AG04450 (cell line): ENCODE results near the gene NTF4. TPM values are rescaled to one million over a fixed set of nuclear protein-coding genes. Genes with fewer than 3 reads are reported as not detected.

ENCODE experiments used
- CTCF ChIA-PET: fragments of 300-600, 350-600 bp; formaldehyde crosslinking; extraction: SDS; loops from one replicate; lab custom pipeline; 2022; ENCODE audit warnings: antibody characterized with exemption, inconsistent platforms; lab: Charles Lee
- POLR2A ChIA-PET: fragments of 350-600 bp; formaldehyde crosslinking; extraction: SDS; loops from one replicate; lab custom pipeline; 2021; ENCODE audit warnings: antibody characterized with exemption, inconsistent platforms; lab: Yijun Ruan, JAX
- DNase-seq: peaks from one replicate; pipeline ENCODE4 v3.0.0-alpha.2; 2011; ENCODE audit warnings: low read depth, low spot score
- H3K27ac ChIP-seq: one replicate; pipeline ENCODE4 v1.5.1; 2012; ENCODE audit warnings: low read depth, low read length, control low read depth
- H3K27me3 ChIP-seq: one replicate; pipeline ENCODE4 v1.6.0; 2012; ENCODE audit warnings: low read length; ENCODE audit not compliant: control insufficient read depth, insufficient read depth
- H3K4me3 ChIP-seq: 2 replicates; pipeline ENCODE4 v1.5.1; 2011; ENCODE audit warnings: mild to moderate bottlenecking, low read depth, low read length, control low read depth
- H3K9me3 ChIP-seq: 2 replicates; pipeline ENCODE4 v1.5.1; 2012; ENCODE audit warnings: low read length; ENCODE audit not compliant: control insufficient read depth, insufficient read depth
- polyA plus RNA-seq: library from polyadenylated mRNA; depleted of rRNA; stranded (reverse); fragments of >200 nt; gene quantifications from 2 replicates; pipeline ENCODE4 v1.2.3, GENCODE V29; 2011
- TF ChIP-seq, protein P1 (sequence below): IDR thresholded peaks from 2 replicates; pipeline ENCODE4 v1.5.1; 2011; ENCODE audit warnings: low read depth, low read length, control low read depth, inconsistent platforms

NTF4 gene
- polyA plus RNA-seq, 1 experiment: 0.09 TPM

DNA sequence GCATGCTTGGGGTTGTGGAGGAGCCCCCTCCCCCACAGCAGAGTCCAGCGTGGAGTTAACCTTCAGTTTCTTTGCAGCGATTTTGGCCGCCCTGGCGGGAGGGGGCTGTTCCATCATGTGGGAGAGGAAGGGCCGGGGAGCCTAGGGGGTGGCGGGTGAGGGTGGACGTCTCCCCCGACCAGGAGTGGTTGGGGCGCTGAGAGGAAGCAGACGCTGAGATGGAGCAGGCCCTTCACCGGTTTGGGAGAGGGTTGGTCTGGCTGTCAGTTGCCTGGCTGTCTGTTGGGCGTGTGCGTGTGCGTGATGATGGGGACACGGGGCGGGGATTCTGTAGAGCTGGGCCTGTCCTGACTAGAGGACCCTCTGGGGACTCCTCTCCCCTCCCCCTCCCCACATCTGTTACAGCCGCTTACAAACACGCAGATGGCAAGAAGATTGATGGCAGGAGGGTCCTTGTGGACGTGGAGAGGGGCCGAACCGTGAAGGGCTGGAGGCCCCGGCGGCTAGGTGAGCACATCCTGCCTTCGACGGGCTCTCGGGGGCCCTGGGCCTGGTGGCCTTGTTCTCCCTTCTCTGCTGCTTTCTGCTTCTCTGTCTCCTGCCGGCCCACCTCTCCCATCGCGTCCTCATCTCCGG lies 39.7 kb upstream of the NTF4 start:
- no peaks in the 10 kb centered on the region for H3K9me3 ChIP-seq
- H3K27ac ChIP-seq: no peak overlapping the region
- POLR2A ChIA-PET: no interaction called here
- no peaks in the 10 kb centered on the region for H3K27me3 ChIP-seq
- no peak for DNase-seq
- CTCF ChIA-PET: interaction anchor here (0.5 to 1.8 kb wide), 2 partner anchors 10 to 89 kb away, joined by 3 to 8 read pairs; partner anchors contain the start of gene LIN7B
- TF ChIP-seq, protein P1, sequence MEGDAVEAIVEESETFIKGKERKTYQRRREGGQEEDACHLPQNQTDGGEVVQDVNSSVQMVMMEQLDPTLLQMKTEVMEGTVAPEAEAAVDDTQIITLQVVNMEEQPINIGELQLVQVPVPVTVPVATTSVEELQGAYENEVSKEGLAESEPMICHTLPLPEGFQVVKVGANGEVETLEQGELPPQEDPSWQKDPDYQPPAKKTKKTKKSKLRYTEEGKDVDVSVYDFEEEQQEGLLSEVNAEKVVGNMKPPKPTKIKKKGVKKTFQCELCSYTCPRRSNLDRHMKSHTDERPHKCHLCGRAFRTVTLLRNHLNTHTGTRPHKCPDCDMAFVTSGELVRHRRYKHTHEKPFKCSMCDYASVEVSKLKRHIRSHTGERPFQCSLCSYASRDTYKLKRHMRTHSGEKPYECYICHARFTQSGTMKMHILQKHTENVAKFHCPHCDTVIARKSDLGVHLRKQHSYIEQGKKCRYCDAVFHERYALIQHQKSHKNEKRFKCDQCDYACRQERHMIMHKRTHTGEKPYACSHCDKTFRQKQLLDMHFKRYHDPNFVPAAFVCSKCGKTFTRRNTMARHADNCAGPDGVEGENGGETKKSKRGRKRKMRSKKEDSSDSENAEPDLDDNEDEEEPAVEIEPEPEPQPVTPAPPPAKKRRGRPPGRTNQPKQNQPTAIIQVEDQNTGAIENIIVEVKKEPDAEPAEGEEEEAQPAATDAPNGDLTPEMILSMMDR: no peak
- H3K4me3 ChIP-seq: no peak overlapping the region

DNA sequence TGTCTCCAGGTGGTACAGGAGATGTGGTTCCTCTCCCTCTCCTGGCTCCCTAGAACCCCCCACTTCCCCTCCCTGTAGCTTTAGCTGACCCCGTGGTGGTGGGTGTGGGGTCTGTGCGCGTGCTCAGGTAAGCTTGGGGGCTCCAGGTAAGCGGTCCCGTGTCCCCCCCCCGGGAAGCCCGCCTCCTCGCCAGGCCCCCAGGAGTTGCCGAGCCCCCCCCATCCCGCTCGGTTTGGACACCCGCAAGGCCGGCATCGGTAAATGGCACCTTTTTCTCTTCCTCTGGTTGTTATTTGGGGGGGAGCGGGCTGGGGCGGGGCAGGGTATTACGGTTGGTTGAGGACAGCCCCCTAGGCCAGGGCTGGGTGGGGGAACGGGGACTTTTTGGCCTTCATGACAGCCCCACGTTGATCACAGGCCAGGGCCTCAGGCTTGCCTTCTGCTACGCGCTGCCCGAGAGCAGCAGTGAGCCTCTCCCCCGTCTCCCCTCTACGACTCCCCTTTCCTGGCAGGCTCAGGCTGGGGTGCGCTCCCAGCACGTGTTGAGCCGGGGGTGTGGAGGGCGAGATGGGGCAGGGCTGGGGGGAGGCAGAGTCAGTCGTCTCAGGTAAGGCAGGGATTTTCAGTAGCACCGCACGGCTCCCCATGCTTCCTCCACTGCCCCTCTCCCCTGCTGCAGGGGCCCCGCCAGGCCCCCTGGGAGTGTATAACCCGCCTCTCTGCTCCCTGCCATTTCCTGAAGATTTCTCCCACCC lies 38.9 kb upstream of the NTF4 start:
- no peaks in the 10 kb centered on the region for H3K27me3 ChIP-seq
- TF ChIP-seq, protein P1: no peak
- CTCF ChIA-PET: interaction anchor here (2.4 kb wide), 1 partner anchor 95 kb away, joined by 7 read pairs; no protein-coding TSS in a partner anchor
- DNase-seq: no peak
- H3K9me3 ChIP-seq: no peaks in the 10 kb centered on the region
- POLR2A ChIA-PET: interaction anchor here (0.7 to 1.3 kb wide), 2 partner anchors 8 to 11 kb away, joined by 3 to 4 read pairs; partner anchors contain the start of gene LIN7B
- no peak overlapping the region for H3K27ac ChIP-seq
- H3K4me3 ChIP-seq: no peak overlapping the region

DNA sequence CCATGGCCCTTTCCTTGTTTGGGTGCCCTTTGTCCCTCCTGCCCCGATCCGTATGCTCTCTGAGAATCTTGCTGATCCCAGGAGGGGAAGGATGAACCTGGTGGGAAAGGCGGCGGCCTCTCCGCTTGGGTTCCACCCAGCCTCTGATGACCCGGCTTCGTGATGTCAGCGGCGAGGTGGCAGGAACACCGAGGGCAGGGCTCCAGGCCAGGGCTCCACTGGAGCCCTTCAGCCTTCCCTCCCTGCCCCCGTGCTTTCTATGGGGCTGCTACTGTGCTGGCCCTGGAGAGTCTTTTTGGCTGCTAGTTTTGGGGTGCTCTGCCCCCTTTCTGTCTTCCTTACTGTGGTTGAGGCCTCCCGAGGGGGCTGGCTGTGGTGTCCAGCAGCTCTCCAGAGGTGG lies 37.7 kb upstream of the NTF4 start:
- CTCF ChIA-PET: interaction anchor here (2.4 kb wide), 1 partner anchor 97 kb away, joined by 7 read pairs; no protein-coding TSS in a partner anchor
- POLR2A ChIA-PET: interaction anchor here (1.3 kb wide), 1 partner anchor 12 kb away, joined by 4 read pairs; the partner anchor contains the start of gene LIN7B
- Histone ChIP-seq H3K4me3 (no peak overlapping the region), H3K27ac (no peak overlapping the region), H3K9me3 (no peaks in the 10 kb centered on the region), H3K27me3 (no peaks in the 10 kb centered on the region)
- TF ChIP-seq, protein P1: no peak
- DNase-seq: no peak

DNA sequence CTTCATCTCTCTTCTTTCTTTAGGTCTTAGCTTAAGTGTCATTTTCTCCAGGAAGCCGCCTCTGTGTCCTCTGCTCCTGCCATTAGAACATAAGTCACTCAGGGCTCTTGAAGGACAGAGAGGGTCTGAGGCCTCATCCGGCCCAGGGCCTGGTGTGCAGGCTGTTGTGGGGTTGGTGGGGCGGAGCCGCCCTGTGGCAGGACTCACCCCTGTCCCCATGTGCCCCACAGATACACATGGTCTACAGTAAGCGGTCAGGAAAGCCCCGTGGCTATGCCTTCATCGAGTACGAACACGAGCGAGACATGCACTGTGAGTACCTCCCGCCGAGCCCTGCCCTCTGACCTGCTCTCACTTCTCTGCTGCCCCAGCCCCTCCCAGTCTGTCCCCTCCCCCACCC lies 36.5 kb upstream of the NTF4 start:
- H3K27ac ChIP-seq: no peak overlapping the region
- ChIA-PET POLR2A (no interaction called here), CTCF (interaction anchor here (1.3 to 2.4 kb wide), 2 partner anchors 43 to 98 kb away, joined by 3 to 7 read pairs; no protein-coding TSS in a partner anchor)
- no peaks in the 10 kb centered on the region for H3K27me3 ChIP-seq
- DNase-seq: no peak
- TF ChIP-seq, protein P1: no peak
- no peaks in the 10 kb centered on the region for H3K9me3 ChIP-seq
- no peak overlapping the region for H3K4me3 ChIP-seq
